K562 (cell line): Measurements from ENCODE around the gene BRICD5. TPM values are rescaled to one million over a fixed set of nuclear protein-coding genes. Genes with fewer than 3 reads are reported as not detected.

Source experiments
- ATAC-seq: fragments of 200-7000 bp; cut with Tn5 transposase; 3 replicates; pipeline ENCODE4 v1.9.1; 2020; ENCODE audit warnings: moderate library complexity
- BruUV-seq: library from RNA; stranded (reverse); fragments of 400-500 nt; replicated peaks from 2 replicates; lab custom pipeline; 2021; lab: Mats Ljungman, UMichigan
- CTCF ChIA-PET: fragments of 300-600 bp; formaldehyde crosslinking; extraction: SDS; loops from one replicate; lab custom pipeline; 2021; ENCODE audit warnings: low intra/inter-chr PET ratio; lab: Yijun Ruan, JAX
- POLR2A ChIA-PET: fragments of 300-600, 350-650 bp; sonication (Branson Sonifier 250); formaldehyde crosslinking; extraction: SDS; loops from one replicate; lab custom pipeline; 2021; ENCODE audit warnings: antibody characterized with exemption, inconsistent platforms; lab: Yijun Ruan, JAX
- DNase-seq, 4 experiments: peaks; one replicate each; pipeline versions ENCODE4 v3.0.0 to v3.0.0-alpha.2; 2011 to 2018; ENCODE audit warnings: low spot score in 3 of 4, mixed read lengths in 3 of 4; ENCODE audit errors: extremely low read depth in 1 of 4
- FAIRE-seq: peaks from 2 replicates; lab custom pipeline; 2011; peaks lifted over from hg19 to GRCh38; lab: Jason Lieb, UNC
- H2AFZ ChIP-seq: 2 replicates; pipeline ENCODE4 v1.6.0; 2011; ENCODE audit warnings: low read depth, low read length, control low read depth, inconsistent platforms
- H3K27ac ChIP-seq: fragments of 200-600 bp; 3 replicates; pipeline ENCODE4 v1.8.0; 2011; ENCODE audit warnings: low read depth, mild to moderate bottlenecking, control low read depth, inconsistent platforms, low read length, moderate library complexity, mixed read lengths; ENCODE audit errors: extremely low read depth
- H3K27me3 ChIP-seq, 2 experiments: fragments of 300-600 bp in 1 of 2; 2 replicates in 1 of 2; 3 replicates in 1 of 2; pipeline versions ENCODE4 v1.6.0 to v1.8.0; 2011; ENCODE audit warnings: inconsistent platforms in 2 of 2, low read length in 2 of 2, mild to moderate bottlenecking in 1 of 2, mixed read lengths in 1 of 2, moderate library complexity in 1 of 2; ENCODE audit not compliant: control insufficient read depth in 2 of 2, insufficient read depth in 2 of 2
- H3K36me3 ChIP-seq: fragments of 300-600 bp; 3 replicates; pipeline ENCODE4 v1.8.0; 2011; ENCODE audit warnings: mild to moderate bottlenecking, low read length, inconsistent platforms; ENCODE audit not compliant: control insufficient read depth, insufficient read depth
- H3K4me1 ChIP-seq, 2 experiments: fragments of 200-600 bp in 1 of 2; replicated peaks in 1 of 2; 2 replicates in 1 of 2; 3 replicates in 1 of 2; pipeline versions ENCODE4 v1.5.1 to v1.8.0; 2011; ENCODE audit warnings: inconsistent platforms in 2 of 2, low read length in 2 of 2, mild to moderate bottlenecking in 1 of 2, mixed read lengths in 1 of 2, moderate library complexity in 1 of 2; ENCODE audit not compliant: control insufficient read depth in 2 of 2, insufficient read depth in 2 of 2
- H3K4me2 ChIP-seq: 2 replicates; pipeline ENCODE4 v1.6.1; 2011; ENCODE audit warnings: low read length, control low read depth, inconsistent platforms, mixed read lengths; ENCODE audit not compliant: insufficient read depth
- H3K4me3 ChIP-seq: fragments of 200-600 bp; sonication (generic), shearing (Covaris generic); 2 replicates; pipeline ENCODE4 v1.5.1; 2016; ENCODE audit warnings: control low read depth, inconsistent platforms
- H3K79me2 ChIP-seq: fragments of 200-600 bp; 3 replicates; pipeline ENCODE4 v1.8.0; 2011; ENCODE audit warnings: low read length, inconsistent platforms; ENCODE audit not compliant: control insufficient read depth, insufficient read depth
- H3K9ac ChIP-seq, 2 experiments: 2 replicates each; pipeline versions ENCODE4 v1.6.0 to v1.6.1; 2011; ENCODE audit warnings: low read depth in 2 of 2, low read length in 2 of 2, control low read depth in 1 of 2, inconsistent platforms in 1 of 2, mild to moderate bottlenecking in 1 of 2, mixed read lengths in 1 of 2; ENCODE audit not compliant: insufficient read depth in 1 of 2
- H3K9me1 ChIP-seq: one replicate; pipeline ENCODE4 v1.6.0; 2011; ENCODE audit warnings: inconsistent platforms, mild to moderate bottlenecking, low read length, moderate library complexity; ENCODE audit not compliant: control insufficient read depth, insufficient read depth
- H3K9me3 ChIP-seq: replicated peaks from 2 replicates; pipeline ENCODE4 v1.5.1; 2011; ENCODE audit warnings: low read depth, low read length, inconsistent platforms; ENCODE audit not compliant: control insufficient read depth, insufficient read depth
- H4K20me1 ChIP-seq: replicated peaks from 2 replicates; pipeline ENCODE4 v1.6.1; 2011; ENCODE audit warnings: low read length, inconsistent platforms, mixed read lengths; ENCODE audit not compliant: control insufficient read depth, insufficient read depth
- FOXJ3 ChIP-seq: sonication (generic); formaldehyde crosslinking; IDR thresholded peaks from 2 replicates; pipeline ENCODE4 v1.4.0; 2020; ENCODE audit warnings: mild to moderate bottlenecking, missing genetic modification reagents
- HDAC8 ChIP-seq: fragments of 450-650 bp; IDR thresholded peaks from 2 replicates; pipeline ENCODE4 v1.6.1; 2016; ENCODE audit warnings: mild to moderate bottlenecking, missing genetic modification characterization, moderate library complexity, missing compliant biosample characterization
- HNRNPH1 ChIP-seq: fragments of 200-400 bp; formaldehyde crosslinking; optimal IDR thresholded peaks from 2 replicates; pipeline ENCODE3; 2017; ENCODE audit warnings: low read depth, mild to moderate bottlenecking, low read length, moderate library complexity
- MCM5 ChIP-seq: fragments of 450-650 bp; IDR thresholded peaks from 2 replicates; pipeline ENCODE4 v1.6.1; 2016; ENCODE audit warnings: low read depth
- SNIP1 ChIP-seq: fragments of 450-650 bp; IDR thresholded peaks from 2 replicates; pipeline ENCODE4 v1.7.1; 2017; ENCODE audit warnings: low read depth, mild to moderate bottlenecking
- ZKSCAN3 ChIP-seq: fragments of 250-450 bp; sonication (Bioruptor Pico); IDR thresholded peaks from 2 replicates; pipeline ENCODE4 v1.4.0; 2020
- WGBS: fragments of 100-300 bp; shearing (Covaris generic); methylation state at CpG from one replicate; pipeline ENCODE4 v1.1.6; 2016; ENCODE audit warnings: low coverage, mixed read lengths; ENCODE audit not compliant: insufficient coverage; ENCODE audit errors: missing lambda C conversion rate; 5-methylcytosine and 5-hydroxymethylcytosine counted together
- in situ Hi-C: fragments of 300-500 bp; cut with MboI; formaldehyde crosslinking; loops from 4 replicates; pipeline ENCODE4 v1.15.0; 2018; ENCODE audit warnings: inconsistent platforms, mixed read lengths
- intact Hi-C: fragments of 100-400 bp; cut with micrococcal nuclease; formaldehyde crosslinking; loops from 2 replicates; pipeline ENCODE4 v1.14.2; 2022
- polyA plus RNA-seq, 8 experiments: library from polyadenylated mRNA; depleted of rRNA in 4 of 8; stranded (reverse) in 5 of 8; unstranded in 3 of 8; fragments of >200 nt; fragmentation: Nextera tagmentation in 2 of 8; fragmentation: Illumina TruSeq in 1 of 8; extraction: Ambion mirVana in 2 of 8; extraction: Trizol in 1 of 8; gene quantifications; 2 replicates each; pipeline versions ENCODE4 v1.2.1 to v1.2.3, GENCODE V29; 2011 to 2014; ENCODE audit warnings: inconsistent platforms in 1 of 8, missing spikeins in 1 of 8
- total RNA-seq, 7 experiments: library from RNA; depleted of rRNA in 6 of 7; stranded (reverse); fragments of >200 nt in 6 of 7; fragmentation: Illumina TruSeq in 2 of 7; extraction: Trizol in 2 of 7; gene quantifications; 2 replicates each; pipeline versions ENCODE4 v1.2.1 to v1.2.3, GENCODE V29; 2011 to 2021; ENCODE audit warnings: low replicate concordance in 1 of 7
- TF ChIP-seq, protein P1 (sequence below), 2 experiments: fragments of 450-650 bp; IDR thresholded peaks; 2 replicates each; pipeline ENCODE4 v1.6.1; 2016; ENCODE audit warnings: mild to moderate bottlenecking in 2 of 2, borderline replicate concordance in 1 of 2, low read depth in 1 of 2, moderate library complexity in 1 of 2
- TF ChIP-seq, protein P2 (sequence below): fragments of 450-650 bp; IDR thresholded peaks from 2 replicates; pipeline ENCODE4 v1.7.0; 2016; ENCODE audit warnings: borderline replicate concordance
- TF ChIP-seq, protein P3 (sequence below): fragments of 250-450 bp; sonication (Bioruptor Pico); IDR thresholded peaks from 2 replicates; pipeline ENCODE4 v1.5.0; 2022; ENCODE audit warnings: mild to moderate bottlenecking

The BRICD5 gene
- total and polyA plus RNA-seq, 9 of the 15 experiments (the other 6 are each of a cell fraction or from before 2014, with no cell fraction given), result 0.24 to 15.1 (median 2.4) TPM; not detected in 1

DNA sequence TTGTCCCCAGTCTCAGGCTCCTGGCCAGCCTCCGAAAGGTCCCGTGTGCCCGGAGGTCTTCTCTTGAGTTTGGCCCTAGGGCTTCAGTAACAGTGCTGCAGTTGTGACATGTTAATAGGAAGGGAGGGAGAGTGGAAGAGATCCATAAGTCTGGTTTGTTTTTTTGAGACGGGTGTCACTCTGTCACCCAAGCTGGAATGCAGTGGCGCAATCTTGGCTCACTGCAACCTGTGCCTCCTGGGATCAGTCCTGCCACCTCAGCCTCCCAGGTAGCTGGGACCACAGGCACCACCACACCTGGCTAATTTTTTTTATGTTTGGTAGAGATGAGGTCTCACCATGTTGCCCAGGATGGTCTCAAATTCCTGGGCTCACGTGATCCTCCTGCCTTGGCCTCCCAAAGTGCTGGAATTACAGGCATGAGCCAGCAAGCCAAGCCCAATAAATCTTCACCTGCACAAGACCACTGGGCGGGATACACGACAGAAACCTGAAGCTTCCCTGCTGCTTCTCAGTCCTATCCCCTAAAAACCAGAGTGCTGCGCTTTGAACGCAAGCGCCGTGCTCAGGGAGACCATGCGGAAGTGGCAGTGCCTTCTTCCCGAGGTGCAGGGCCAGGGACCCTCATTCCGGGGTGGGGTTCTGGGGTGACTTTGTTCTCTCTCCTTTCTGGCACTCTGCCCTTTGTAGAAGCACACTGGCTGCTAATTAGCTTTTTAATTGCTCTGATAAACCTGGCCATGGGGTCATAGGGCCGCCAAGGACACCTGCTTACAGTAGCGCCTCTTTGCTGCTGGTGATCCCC lies 44.2 kb downstream of the BRICD5 start:
- FAIRE-seq (no peak), ATAC-seq (no peak), DNase-seq (no peak)
- Histone ChIP-seq H3K27ac (no peak overlapping the region), H2AFZ (no peak overlapping the region), H3K79me2 (peaks cover 34% of the 10 kb centered on the region), H3K9me1 (no peaks in the 10 kb centered on the region), H3K4me2 (no peak overlapping the region), H3K9me3 (peaks cover 3% of the 10 kb centered on the region), H3K27me3 (no peaks in the 10 kb centered on the region), H3K36me3 (peaks cover 66% of the 10 kb centered on the region), H3K4me1 (peaks cover 0 to 50% of the 10 kb centered on the region in 2 experiments; a peak in 2 of 5 replicates), H3K4me3 (no peak overlapping the region), H4K20me1 (no peaks in the 10 kb centered on the region), H3K9ac (peak overlapping the region in 1 of 2 experiments; percentile 68; a peak in 1 of 4 replicates)
- ChIA-PET POLR2A (interaction anchor here (0.6 to 4.8 kb wide), 2 partner anchors 11 to 29 kb away, joined by 4 to 46 read pairs; partner anchors contain the start of gene TRAF7), CTCF (no interaction called here)
- in situ Hi-C loops (no loop called here), intact Hi-C loops (no loop called here)
- no TSS peak for BruUV-seq
- 94% methylated on average over 16 of the region's 17 CpGs for WGBS
- TF ChIP-seq HDAC8 (tag), result no peak
- TF ChIP-seq, protein P1, sequence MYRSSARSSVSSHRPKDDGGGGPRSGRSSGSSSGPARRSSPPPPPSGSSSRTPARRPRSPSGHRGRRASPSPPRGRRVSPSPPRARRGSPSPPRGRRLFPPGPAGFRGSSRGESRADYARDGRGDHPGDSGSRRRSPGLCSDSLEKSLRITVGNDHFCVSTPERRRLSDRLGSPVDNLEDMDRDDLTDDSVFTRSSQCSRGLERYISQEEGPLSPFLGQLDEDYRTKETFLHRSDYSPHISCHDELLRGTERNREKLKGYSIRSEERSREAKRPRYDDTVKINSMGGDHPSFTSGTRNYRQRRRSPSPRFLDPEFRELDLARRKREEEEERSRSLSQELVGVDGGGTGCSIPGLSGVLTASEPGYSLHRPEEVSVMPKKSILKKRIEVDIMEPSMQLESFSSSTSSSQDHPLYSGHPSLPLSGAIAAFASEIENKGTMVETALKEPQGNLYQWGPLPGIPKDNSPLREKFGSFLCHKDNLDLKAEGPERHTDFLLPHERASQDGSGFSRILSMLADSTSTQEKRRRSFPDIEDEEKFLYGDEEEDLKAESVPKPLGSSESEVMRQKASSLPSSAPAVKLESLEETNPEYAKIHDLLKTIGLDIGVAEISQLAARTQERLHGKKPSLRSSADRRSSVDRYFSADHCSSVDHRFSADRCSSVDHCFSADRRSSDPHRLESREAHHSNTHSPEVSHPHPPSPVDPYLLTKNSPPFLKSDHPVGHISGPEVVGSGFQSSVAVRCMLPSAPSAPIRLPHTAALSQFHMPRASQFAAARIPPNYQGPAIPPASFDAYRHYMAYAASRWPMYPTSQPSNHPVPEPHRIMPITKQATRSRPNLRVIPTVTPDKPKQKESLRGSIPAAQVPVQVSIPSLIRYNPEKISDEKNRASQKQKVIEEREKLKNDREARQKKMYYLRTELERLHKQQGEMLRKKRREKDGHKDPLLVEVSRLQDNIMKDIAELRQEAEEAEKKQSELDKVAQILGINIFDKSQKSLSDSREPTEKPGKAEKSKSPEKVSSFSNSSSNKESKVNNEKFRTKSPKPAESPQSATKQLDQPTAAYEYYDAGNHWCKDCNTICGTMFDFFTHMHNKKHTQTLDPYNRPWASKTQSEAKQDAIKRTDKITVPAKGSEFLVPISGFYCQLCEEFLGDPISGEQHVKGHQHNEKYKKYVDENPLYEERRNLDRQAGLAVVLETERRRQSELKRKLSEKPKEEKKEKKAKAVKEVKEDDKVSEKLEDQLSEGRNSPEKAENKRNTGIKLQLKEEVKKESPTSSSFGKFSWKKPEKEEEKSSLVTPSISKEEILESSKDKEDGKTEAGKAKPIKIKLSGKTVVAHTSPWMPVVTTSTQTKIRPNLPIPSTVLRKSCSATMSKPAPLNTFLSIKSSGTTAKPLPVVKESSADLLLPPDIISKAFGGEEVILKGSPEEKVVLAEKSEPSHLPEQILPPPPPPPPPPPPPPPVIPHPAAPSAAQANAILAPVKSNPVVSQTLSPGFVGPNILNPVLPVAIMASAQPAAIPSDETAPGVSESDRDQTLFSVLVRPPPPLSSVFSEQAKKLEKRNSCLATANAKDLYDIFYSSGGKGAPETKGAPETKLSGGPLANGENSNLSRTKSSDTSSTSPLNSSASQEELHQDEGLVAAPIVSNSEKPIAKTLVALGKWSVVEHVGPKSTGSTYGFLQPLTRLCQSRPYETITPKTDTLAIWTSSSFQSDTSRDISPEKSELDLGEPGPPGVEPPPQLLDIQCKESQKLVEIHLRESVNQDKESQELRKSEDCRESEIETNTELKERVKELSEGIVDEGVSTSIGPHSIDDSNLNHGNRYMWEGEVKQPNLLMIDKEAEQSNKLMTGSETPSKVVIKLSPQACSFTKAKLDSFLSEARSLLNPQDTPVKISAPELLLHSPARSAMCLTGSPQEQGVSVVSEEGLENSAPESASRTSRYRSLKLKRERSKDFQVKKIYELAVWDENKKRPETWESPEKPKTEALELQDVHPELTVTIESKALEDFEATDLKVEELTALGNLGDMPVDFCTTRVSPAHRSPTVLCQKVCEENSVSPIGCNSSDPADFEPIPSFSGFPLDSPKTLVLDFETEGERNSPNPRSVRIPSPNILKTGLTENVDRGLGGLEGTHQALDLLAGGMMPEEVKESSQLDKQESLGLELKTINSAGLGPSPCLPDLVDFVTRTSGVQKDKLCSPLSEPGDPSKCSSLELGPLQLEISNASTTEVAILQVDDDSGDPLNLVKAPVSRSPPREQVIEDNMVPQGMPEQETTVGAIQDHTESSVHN (IDR thresholded peaks at IDR 0.05; ENCODE audit: borderline replicate concordance in 1 of 2, low read depth in 1 of 2), result no peak
- TF ChIP-seq ZKSCAN3 (CRISPR knock-in tag), result no peak
- no peak for TF ChIP-seq SNIP1
- TF ChIP-seq FOXJ3 (CRISPR knock-in tag), result no peak
- TF ChIP-seq, protein P2, sequence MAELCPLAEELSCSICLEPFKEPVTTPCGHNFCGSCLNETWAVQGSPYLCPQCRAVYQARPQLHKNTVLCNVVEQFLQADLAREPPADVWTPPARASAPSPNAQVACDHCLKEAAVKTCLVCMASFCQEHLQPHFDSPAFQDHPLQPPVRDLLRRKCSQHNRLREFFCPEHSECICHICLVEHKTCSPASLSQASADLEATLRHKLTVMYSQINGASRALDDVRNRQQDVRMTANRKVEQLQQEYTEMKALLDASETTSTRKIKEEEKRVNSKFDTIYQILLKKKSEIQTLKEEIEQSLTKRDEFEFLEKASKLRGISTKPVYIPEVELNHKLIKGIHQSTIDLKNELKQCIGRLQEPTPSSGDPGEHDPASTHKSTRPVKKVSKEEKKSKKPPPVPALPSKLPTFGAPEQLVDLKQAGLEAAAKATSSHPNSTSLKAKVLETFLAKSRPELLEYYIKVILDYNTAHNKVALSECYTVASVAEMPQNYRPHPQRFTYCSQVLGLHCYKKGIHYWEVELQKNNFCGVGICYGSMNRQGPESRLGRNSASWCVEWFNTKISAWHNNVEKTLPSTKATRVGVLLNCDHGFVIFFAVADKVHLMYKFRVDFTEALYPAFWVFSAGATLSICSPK, result no peak
- no peak for TF ChIP-seq MCM5
- TF ChIP-seq, protein P3, sequence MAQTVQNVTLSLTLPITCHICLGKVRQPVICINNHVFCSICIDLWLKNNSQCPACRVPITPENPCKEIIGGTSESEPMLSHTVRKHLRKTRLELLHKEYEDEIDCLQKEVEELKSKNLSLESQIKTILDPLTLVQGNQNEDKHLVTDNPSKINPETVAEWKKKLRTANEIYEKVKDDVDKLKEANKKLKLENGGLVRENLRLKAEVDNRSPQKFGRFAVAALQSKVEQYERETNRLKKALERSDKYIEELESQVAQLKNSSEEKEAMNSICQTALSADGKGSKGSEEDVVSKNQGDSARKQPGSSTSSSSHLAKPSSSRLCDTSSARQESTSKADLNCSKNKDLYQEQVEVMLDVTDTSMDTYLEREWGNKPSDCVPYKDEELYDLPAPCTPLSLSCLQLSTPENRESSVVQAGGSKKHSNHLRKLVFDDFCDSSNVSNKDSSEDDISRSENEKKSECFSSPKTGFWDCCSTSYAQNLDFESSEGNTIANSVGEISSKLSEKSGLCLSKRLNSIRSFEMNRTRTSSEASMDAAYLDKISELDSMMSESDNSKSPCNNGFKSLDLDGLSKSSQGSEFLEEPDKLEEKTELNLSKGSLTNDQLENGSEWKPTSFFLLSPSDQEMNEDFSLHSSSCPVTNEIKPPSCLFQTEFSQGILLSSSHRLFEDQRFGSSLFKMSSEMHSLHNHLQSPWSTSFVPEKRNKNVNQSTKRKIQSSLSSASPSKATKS (CRISPR knock-in tag), result no peak
- no peak for TF ChIP-seq HNRNPH1
